WTC11 (cell line): ENCODE data around the gene SH3BP5L. TPM values are rescaled to one million over a fixed set of nuclear protein-coding genes. Genes with fewer than 3 reads are reported as not detected.

Experiments used
- ATAC-seq: fragments of 200-7000 bp; cut with Tn5 transposase; 2 replicates; pipeline ENCODE4 v1.10.0; 2021; ENCODE audit warnings: mild to moderate bottlenecking, moderate library complexity
- CTCF ChIA-PET: fragments of 300-600 bp; sonication (Branson Sonifier 250); formaldehyde crosslinking; loops from one replicate; lab custom pipeline; 2021; ENCODE audit warnings: antibody characterized with exemption; lab: Charles Lee
- POLR2A ChIA-PET: fragments of 350-600 bp; sonication (Branson Sonifier 250); formaldehyde crosslinking; loops from one replicate; lab custom pipeline; 2021; ENCODE audit warnings: antibody characterized with exemption; lab: Charles Lee
- DNase-seq: peaks from one replicate; pipeline ENCODE4 v3.0.0; 2021; ENCODE audit warnings: low spot score
- H3K27ac Mint-ChIP-seq: 2 replicates; pipeline ENCODE4 v1.8.0; 2021; ENCODE audit warnings: mixed read lengths
- H3K27me3 Mint-ChIP-seq: 2 replicates; pipeline ENCODE4 v1.8.0; 2021; ENCODE audit warnings: low read depth, mild to moderate bottlenecking, moderate library complexity, mixed read lengths
- H3K36me3 Mint-ChIP-seq: 2 replicates; pipeline ENCODE4 v1.8.0; 2021; ENCODE audit warnings: mixed read lengths
- H3K4me1 Mint-ChIP-seq: 2 replicates; pipeline ENCODE4 v1.8.0; 2022; ENCODE audit warnings: mixed read lengths
- H3K4me3 Mint-ChIP-seq: 2 replicates; pipeline ENCODE4 v1.8.0; 2021; ENCODE audit warnings: mild to moderate bottlenecking, moderate library complexity, mixed read lengths
- H3K9me3 Mint-ChIP-seq: 2 replicates; pipeline ENCODE4 v1.8.0; 2021; ENCODE audit warnings: mixed read lengths
- ATF1 ChIP-seq: sonication (generic); formaldehyde crosslinking; IDR thresholded peaks from 2 replicates; pipeline ENCODE4 v1.8.1; 2023; ENCODE audit warnings: mild to moderate bottlenecking, moderate library complexity, missing genetic modification reagents
- FOXJ3 ChIP-seq: sonication (generic); formaldehyde crosslinking; IDR thresholded peaks from 2 replicates; pipeline ENCODE4 v1.9.0; 2021; ENCODE audit warnings: missing genetic modification reagents, mild to moderate bottlenecking, borderline replicate concordance
- KAT7 ChIP-seq: sonication (generic); formaldehyde crosslinking; IDR thresholded peaks from 2 replicates; pipeline ENCODE4 v1.8.1; 2023; ENCODE audit warnings: missing genetic modification reagents, mild to moderate bottlenecking, borderline replicate concordance
- SMAD4 ChIP-seq: sonication (generic); formaldehyde crosslinking; IDR thresholded peaks from 2 replicates; pipeline ENCODE4 v1.8.0; 2022; ENCODE audit warnings: mild to moderate bottlenecking, missing genetic modification reagents
- TEAD4 ChIP-seq: sonication (generic); formaldehyde crosslinking; IDR thresholded peaks from 2 replicates; pipeline ENCODE4 v1.8.0; 2022; ENCODE audit warnings: mild to moderate bottlenecking, missing genetic modification reagents
- ZNF317 ChIP-seq: sonication (generic); formaldehyde crosslinking; IDR thresholded peaks from 2 replicates; pipeline ENCODE4 v1.8.1; 2023; ENCODE audit warnings: low read depth, mild to moderate bottlenecking, moderate library complexity, missing genetic modification reagents, borderline replicate concordance
- ZNF396 ChIP-seq: fragments of 250-450 bp; sonication (Bioruptor Pico); IDR thresholded peaks from 2 replicates; pipeline ENCODE4 v1.8.0; 2021; ENCODE audit warnings: mild to moderate bottlenecking, moderate library complexity, borderline replicate concordance
- total RNA-seq: library from RNA; stranded (reverse); gene quantifications from 3 replicates; pipeline ENCODE4 v1.2.3, GENCODE V29; 2021
- TF ChIP-seq, protein P1 (sequence below): sonication (generic); formaldehyde crosslinking; IDR thresholded peaks from 2 replicates; pipeline ENCODE4 v1.8.1; 2022; ENCODE audit warnings: low read depth, mild to moderate bottlenecking, moderate library complexity, missing genetic modification reagents, borderline replicate concordance
- TF ChIP-seq, protein P2 (sequence below): sonication (generic); formaldehyde crosslinking; IDR thresholded peaks from 2 replicates; pipeline ENCODE4 v1.8.1; 2023; ENCODE audit warnings: mild to moderate bottlenecking, missing genetic modification reagents, moderate library complexity
- TF ChIP-seq, protein P3 (sequence below): sonication (generic); formaldehyde crosslinking; conservative IDR thresholded peaks from 2 replicates; pipeline ENCODE4 v1.8.1; 2022; ENCODE audit warnings: mild to moderate bottlenecking, missing genetic modification reagents
- TF ChIP-seq, protein P4 (sequence below): fragments of 250-450 bp; sonication (Bioruptor Pico); IDR thresholded peaks from 2 replicates; pipeline ENCODE4 v1.8.0; 2021; ENCODE audit warnings: mild to moderate bottlenecking
- TF ChIP-seq, protein P5 (sequence below): sonication (generic); formaldehyde crosslinking; IDR thresholded peaks from 2 replicates; pipeline ENCODE4 v1.8.0; 2023; ENCODE audit warnings: missing genetic modification reagents, mild to moderate bottlenecking, borderline replicate concordance
- TF ChIP-seq, protein P6 (sequence below): fragments of 250-450 bp; sonication (Bioruptor Pico); conservative IDR thresholded peaks from 2 replicates; pipeline ENCODE4 v1.9.0; 2021; ENCODE audit warnings: mild to moderate bottlenecking
- TF ChIP-seq, protein P7 (sequence below): sonication (generic); formaldehyde crosslinking; IDR thresholded peaks from 2 replicates; pipeline ENCODE4 v1.8.1; 2023; ENCODE audit warnings: mild to moderate bottlenecking, missing genetic modification reagents
- TF ChIP-seq, protein P8 (sequence below): sonication (generic); formaldehyde crosslinking; IDR thresholded peaks from 2 replicates; pipeline ENCODE4 v1.8.0; 2023; ENCODE audit warnings: missing genetic modification reagents

Gene SH3BP5L
- total RNA-seq, 1 experiment from 2014 or later = 32.9 TPM

DNA sequence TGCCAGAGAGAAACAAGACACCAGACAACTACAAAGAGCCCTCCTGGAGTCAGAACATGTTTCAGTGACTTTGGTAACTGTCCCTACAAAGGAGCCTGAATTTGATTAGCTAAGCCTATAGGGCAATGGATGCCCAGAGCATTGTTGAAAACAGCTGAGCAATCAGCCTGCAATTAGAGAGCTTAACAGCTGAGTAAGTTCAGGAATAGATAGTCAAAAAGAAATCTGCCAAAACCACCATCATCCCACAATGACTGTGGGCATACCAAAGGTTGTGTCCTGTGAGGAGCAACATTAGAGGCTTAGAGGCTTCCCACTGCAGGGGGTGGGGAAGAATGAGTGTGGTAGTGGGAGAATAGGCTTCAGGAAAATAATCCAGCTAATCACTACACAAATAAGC, 32.1 kb downstream of the SH3BP5L start (continued):
- no peak for TF ChIP-seq ZNF396 (CRISPR knock-in tag)
- TF ChIP-seq, protein P1, sequence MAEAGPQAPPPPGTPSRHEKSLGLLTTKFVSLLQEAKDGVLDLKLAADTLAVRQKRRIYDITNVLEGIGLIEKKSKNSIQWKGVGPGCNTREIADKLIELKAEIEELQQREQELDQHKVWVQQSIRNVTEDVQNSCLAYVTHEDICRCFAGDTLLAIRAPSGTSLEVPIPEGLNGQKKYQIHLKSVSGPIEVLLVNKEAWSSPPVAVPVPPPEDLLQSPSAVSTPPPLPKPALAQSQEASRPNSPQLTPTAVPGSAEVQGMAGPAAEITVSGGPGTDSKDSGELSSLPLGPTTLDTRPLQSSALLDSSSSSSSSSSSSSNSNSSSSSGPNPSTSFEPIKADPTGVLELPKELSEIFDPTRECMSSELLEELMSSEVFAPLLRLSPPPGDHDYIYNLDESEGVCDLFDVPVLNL = no peak
- no peak for TF ChIP-seq TEAD4 (CRISPR knock-in tag)
- TF ChIP-seq, protein P2, sequence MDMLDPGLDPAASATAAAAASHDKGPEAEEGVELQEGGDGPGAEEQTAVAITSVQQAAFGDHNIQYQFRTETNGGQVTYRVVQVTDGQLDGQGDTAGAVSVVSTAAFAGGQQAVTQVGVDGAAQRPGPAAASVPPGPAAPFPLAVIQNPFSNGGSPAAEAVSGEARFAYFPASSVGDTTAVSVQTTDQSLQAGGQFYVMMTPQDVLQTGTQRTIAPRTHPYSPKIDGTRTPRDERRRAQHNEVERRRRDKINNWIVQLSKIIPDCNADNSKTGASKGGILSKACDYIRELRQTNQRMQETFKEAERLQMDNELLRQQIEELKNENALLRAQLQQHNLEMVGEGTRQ (CRISPR knock-in tag) = no peak
- TF ChIP-seq, protein P3, sequence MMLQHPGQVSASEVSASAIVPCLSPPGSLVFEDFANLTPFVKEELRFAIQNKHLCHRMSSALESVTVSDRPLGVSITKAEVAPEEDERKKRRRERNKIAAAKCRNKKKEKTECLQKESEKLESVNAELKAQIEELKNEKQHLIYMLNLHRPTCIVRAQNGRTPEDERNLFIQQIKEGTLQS (CRISPR knock-in tag) = no peak
- TF ChIP-seq, protein P4, sequence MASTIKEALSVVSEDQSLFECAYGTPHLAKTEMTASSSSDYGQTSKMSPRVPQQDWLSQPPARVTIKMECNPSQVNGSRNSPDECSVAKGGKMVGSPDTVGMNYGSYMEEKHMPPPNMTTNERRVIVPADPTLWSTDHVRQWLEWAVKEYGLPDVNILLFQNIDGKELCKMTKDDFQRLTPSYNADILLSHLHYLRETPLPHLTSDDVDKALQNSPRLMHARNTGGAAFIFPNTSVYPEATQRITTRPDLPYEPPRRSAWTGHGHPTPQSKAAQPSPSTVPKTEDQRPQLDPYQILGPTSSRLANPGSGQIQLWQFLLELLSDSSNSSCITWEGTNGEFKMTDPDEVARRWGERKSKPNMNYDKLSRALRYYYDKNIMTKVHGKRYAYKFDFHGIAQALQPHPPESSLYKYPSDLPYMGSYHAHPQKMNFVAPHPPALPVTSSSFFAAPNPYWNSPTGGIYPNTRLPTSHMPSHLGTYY (CRISPR knock-in tag) = no peak
- TF ChIP-seq KAT7 (CRISPR knock-in tag) = no peak
- no peak for TF ChIP-seq ZNF317 (CRISPR knock-in tag)
- TF ChIP-seq, all 79 proteins: peak for 0

DNA sequence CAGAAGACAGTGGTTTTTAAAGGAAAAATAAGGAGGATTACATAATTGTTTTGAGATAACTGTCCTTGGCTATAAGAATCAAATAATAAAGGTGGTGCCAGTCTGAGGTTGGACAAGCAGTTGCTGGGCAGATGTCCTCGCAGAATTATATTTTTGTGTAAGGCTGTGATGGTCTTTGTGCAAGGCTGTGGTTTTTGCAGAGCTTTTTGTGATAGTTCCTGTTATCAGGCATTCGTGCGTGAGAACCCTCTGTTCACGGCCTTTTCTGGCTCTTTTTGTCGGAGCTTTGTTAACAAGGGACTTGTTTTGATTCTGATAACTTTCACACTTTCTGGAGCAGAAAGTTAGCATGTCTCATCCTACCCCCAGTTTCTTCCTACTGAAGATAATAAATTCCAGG, 33.4 kb downstream of the SH3BP5L start:
- no peaks in the 10 kb centered on the region for H3K4me1 Mint-ChIP-seq
- no peak for DNase-seq
- no peak for ATAC-seq
- H3K27ac Mint-ChIP-seq = no peak overlapping the region
- POLR2A ChIA-PET = no interaction called here
- peaks cover 29% of the 10 kb centered on the region for H3K36me3 Mint-ChIP-seq
- no peak overlapping the region for H3K4me3 Mint-ChIP-seq
- TF ChIP-seq, protein P5, sequence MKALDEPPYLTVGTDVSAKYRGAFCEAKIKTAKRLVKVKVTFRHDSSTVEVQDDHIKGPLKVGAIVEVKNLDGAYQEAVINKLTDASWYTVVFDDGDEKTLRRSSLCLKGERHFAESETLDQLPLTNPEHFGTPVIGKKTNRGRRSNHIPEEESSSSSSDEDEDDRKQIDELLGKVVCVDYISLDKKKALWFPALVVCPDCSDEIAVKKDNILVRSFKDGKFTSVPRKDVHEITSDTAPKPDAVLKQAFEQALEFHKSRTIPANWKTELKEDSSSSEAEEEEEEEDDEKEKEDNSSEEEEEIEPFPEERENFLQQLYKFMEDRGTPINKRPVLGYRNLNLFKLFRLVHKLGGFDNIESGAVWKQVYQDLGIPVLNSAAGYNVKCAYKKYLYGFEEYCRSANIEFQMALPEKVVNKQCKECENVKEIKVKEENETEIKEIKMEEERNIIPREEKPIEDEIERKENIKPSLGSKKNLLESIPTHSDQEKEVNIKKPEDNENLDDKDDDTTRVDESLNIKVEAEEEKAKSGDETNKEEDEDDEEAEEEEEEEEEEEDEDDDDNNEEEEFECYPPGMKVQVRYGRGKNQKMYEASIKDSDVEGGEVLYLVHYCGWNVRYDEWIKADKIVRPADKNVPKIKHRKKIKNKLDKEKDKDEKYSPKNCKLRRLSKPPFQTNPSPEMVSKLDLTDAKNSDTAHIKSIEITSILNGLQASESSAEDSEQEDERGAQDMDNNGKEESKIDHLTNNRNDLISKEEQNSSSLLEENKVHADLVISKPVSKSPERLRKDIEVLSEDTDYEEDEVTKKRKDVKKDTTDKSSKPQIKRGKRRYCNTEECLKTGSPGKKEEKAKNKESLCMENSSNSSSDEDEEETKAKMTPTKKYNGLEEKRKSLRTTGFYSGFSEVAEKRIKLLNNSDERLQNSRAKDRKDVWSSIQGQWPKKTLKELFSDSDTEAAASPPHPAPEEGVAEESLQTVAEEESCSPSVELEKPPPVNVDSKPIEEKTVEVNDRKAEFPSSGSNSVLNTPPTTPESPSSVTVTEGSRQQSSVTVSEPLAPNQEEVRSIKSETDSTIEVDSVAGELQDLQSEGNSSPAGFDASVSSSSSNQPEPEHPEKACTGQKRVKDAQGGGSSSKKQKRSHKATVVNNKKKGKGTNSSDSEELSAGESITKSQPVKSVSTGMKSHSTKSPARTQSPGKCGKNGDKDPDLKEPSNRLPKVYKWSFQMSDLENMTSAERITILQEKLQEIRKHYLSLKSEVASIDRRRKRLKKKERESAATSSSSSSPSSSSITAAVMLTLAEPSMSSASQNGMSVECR (CRISPR knock-in tag) = no peak
- TF ChIP-seq FOXJ3 (CRISPR knock-in tag) = no peak
- TF ChIP-seq, protein P6, sequence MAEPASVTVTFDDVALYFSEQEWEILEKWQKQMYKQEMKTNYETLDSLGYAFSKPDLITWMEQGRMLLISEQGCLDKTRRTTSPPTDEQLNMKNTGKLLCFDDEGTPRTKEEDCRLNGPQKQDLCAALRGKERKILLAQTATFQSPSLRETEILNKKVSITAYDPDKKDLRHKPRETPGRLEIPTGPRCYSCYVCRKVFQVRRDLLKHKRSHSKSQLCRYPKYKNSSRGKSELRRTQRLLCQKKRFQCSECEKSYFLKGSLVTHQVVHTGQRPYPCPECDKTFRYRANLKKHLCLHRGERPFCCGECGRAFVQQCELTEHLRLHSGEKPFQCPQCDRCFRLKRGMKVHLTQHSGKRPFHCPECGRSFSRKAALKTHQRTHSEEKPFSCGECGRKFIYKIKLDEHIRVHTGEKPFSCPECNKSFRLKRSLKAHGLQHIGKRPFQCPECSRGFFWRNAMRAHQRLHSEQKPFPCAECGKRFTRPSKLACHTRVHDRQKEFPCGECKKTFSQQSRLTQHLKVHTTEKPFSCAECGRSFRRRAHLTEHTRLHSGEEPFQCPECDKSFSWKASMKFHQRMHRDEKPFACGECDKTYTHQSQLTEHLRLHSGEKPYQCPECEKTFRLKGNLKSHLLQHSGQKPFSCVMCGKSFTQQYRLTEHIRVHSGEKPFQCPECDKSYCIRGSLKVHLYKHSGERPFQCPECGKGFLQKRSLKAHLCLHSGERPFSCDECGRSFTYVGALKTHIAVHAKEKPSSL (CRISPR knock-in tag) = no peak
- TF ChIP-seq ZNF396 (CRISPR knock-in tag) = no peak
- TF ChIP-seq, protein P7, sequence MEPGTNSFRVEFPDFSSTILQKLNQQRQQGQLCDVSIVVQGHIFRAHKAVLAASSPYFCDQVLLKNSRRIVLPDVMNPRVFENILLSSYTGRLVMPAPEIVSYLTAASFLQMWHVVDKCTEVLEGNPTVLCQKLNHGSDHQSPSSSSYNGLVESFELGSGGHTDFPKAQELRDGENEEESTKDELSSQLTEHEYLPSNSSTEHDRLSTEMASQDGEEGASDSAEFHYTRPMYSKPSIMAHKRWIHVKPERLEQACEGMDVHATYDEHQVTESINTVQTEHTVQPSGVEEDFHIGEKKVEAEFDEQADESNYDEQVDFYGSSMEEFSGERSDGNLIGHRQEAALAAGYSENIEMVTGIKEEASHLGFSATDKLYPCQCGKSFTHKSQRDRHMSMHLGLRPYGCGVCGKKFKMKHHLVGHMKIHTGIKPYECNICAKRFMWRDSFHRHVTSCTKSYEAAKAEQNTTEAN (CRISPR knock-in tag) = no peak
- no peak for TF ChIP-seq SMAD4 (CRISPR knock-in tag)
- TF ChIP-seq ATF1 = no peak
- TF ChIP-seq, protein P8, sequence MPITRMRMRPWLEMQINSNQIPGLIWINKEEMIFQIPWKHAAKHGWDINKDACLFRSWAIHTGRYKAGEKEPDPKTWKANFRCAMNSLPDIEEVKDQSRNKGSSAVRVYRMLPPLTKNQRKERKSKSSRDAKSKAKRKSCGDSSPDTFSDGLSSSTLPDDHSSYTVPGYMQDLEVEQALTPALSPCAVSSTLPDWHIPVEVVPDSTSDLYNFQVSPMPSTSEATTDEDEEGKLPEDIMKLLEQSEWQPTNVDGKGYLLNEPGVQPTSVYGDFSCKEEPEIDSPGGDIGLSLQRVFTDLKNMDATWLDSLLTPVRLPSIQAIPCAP (CRISPR knock-in tag) = no peak
- peaks cover 84% of the 10 kb centered on the region for H3K9me3 Mint-ChIP-seq
- CTCF ChIA-PET = interaction anchor here (1.0 kb wide), 1 partner anchor 46 kb away, joined by 3 read pairs; the partner anchor contains the start of gene ZNF672
- no peaks in the 10 kb centered on the region for H3K27me3 Mint-ChIP-seq
